ENCODE measurements around the gene MND1.

- TF ChIP-seq CTCF (IDR thresholded peaks at IDR 0.05): no peak
- TF ChIP-seq POLR2A (IDR thresholded peaks at IDR 0.05): no peak
Observed at GRCh38 chr4:153419673-153420278, 75.3 kb downstream of the MND1 start.

All from heart left ventricle (tissue), 13 donors.